Caki2 (cell line): Measurements from ENCODE around the gene FDPS. TPM values are rescaled to one million over a fixed set of nuclear protein-coding genes. Genes with fewer than 3 reads are reported as not detected.

Experiments used
- DNase-seq: peaks from one replicate; pipeline ENCODE4 v3.0.0-alpha.2; 2015; ENCODE audit warnings: low read depth
- in situ Hi-C: cut with HindIII; loops from 2 replicates; pipeline ENCODE4 v1.10.0; 2016; ENCODE audit warnings: low sequenced_read_pairs, low pct_unique_long_range_greater_than_20kb, mixed read lengths
- total RNA-seq: library from RNA; depleted of rRNA; stranded (reverse); fragments of >200 nt; shearing (Covaris generic); gene quantifications from 2 replicates; pipeline ENCODE4 v1.2.3, GENCODE V29; 2014; ENCODE audit warnings: low replicate concordance; rRNA removed

Gene FDPS
- total RNA-seq, result 239 and 330 TPM in 2 replicates

DNA sequence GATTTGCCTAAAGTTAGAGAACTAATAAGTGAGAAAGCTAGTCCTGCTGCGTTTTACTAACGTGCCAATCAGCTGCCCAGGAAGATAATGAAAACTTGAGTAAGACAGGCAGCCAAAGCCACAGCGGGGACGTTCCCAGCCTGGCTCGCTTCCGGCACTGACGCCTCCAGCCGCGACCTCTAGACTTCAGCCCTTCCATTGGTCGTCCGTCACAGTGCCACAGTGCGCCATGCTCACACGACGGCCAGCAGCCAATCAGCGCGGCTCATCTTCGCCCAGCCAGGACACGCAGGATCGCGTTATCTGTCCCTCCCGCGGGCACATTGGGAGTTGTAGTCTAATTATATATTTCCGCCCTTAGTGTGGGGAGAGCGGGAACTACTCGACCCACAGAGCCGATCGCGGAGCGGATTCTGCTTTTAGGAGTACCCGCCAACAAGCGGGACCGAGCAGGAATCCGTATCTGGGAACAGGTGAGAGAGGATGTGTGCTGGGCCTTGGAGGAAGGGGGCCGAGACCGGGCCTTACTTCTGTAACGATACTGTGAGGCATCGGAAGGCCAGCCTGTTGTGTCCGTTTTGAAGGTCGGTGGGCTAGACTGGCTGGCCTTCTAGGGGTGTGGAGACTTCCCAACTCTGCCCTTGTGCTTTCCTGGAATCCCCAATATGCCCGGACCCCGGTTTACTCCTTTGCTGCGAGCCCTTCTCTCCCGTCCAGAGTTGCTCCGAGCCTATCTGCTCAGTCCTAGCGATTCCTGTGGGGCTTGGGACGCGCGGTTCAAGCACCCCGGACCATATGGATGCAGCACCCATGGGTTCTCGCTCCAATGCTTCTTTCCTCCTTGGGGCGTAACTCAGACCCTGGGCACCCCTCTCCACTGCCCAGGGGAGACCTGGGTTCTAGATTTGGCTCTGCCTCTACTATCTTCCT lies at the start of gene FDPS:
Gene FDPS (plus strand): TSS at position 374 of the 930 bp plus-strand sequence. CDS start 924 bp downstream, outside the sequence.
- DNase-seq, result peak; percentile 99
- in situ Hi-C loops, result no loop called here

DNA sequence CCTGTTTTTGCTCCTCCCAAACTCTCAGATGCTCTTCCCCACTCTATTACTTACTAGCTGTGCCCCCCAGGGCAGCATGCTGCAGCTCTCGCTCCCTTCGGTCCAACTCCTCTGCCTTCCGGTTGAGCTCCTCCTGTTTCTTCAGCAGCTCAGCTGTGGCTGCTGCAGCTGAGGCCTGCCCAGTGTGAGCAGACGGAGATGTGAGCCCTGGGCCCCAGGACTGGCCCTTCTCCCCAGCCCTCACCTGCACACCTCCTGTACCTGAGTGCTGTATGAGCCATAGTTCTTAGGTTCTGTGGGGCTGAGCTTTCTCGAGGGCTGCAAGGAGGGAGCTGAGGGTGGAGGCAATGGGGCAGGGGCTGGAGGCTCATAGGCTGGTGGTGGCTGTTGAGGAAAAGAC lies 48.4 kb upstream of the FDPS start:
- in situ Hi-C loops, result no loop called here
- no peak for DNase-seq

DNA sequence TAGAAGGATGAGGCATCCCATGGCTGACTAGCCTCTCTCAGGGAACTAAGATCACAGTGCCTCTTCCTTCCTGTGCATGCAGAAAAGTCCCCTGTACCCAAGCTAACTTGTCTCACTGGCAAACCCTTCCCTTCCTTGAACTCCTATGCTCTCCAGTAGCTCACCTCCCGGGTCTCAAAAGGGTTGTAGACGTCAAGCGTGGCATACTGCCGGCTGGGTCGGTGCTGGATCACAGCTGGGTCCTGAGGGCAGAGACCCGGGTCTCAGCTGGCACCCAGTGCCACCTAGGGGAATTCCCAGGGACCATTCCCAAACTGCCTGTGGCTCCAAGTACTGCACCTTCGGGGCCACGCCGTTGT lies 47.2 kb upstream of the FDPS start:
- no peak for DNase-seq

DNA sequence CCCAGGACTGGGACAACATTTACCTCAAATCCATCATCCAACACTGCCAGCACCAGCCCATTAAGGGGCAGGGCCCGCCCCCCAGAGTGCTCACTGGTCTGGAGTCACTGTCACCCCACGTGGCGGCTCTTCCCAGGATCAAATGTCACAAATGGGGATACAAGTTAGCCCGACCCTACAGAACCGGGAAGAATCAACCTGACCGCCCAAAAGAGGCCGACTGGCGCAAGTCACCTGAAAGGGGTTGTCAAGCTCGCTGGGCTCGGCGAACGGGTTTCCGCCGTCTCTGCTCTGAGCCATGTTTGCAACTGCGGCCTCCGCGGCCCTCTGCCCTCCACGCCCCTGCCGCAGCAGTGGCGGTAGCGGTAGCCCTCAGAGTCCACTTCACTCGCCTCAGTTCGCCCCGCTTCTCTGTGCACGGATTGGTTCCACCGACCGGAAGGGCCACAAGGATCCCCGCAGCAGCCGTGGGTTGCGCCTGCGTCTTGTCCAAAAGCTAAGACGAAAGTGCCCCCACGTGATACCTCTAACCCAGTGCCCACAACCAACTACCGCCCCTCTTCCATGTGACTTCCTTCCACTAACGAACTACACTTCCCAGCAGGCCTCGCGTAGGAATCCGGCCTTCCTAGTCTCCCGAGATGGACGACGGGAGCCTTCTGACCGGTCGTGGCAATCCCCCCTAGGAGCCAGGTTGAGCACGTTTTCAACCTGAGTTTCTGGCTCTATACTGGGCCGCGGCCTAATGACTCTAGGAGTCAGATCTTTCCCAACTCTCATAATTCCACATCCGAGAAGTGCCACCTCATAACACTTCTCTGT lies 46.6 kb upstream of the FDPS start, which contains the start of gene SCAMP3:
Gene SCAMP3 (minus strand): TSS at position 509 of the 822 bp plus-strand sequence. CDS start 209 bp downstream, at position 300.
- in situ Hi-C loops, result no loop called here
- peak; percentile 96 for DNase-seq

More for the DNA sequence above, 47.2 kb upstream of the FDPS start:
- in situ Hi-C loops, result no loop called here

DNA sequence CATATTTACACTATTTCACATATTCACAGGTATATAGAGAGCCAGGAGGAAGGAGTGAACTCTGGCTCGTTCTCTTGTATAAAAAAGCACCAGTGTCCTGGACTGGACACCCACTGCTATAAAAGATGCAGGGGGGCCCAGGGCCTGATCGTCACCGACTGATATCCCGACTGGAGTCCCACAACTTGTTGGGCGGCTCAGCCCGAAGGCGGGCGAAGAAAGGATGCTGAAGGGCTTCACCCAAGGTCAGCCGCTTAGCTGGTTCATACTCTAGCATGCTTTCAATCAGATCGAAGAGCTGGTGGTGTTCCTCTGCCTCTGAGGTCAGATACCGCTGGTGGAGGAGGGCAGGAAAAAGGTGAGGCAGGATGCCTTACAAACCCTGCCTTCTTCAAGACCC lies 45.6 kb upstream of the FDPS start:
- no peak for DNase-seq
- in situ Hi-C loops, result no loop called here

DNA sequence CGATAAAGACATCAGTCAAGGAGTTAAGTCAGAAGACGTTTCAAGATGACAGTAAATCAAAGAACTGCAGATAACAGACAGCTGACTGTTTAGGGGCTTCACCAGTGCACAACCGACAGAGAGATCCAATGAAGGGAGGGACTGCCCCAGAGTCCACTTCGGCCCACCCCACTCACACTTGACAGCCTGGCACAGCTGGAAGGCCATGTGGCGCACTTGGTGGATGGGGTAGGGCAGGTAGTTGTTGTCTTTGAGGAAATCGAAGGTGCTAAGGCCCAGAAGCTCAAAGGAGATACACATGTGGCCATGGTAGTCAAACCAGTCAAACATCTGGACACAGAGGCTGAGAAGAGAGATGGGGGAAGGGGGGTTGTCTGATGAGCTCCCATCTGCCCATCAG lies 42.1 kb upstream of the FDPS start:
- in situ Hi-C loops, result no loop called here
- DNase-seq, result no peak

- in situ Hi-C loops, result no loop called here
- DNase-seq, result no peak
Measured at GRCh38 chr1:155267373-155267772, 41.3 kb upstream of the FDPS start.

DNA sequence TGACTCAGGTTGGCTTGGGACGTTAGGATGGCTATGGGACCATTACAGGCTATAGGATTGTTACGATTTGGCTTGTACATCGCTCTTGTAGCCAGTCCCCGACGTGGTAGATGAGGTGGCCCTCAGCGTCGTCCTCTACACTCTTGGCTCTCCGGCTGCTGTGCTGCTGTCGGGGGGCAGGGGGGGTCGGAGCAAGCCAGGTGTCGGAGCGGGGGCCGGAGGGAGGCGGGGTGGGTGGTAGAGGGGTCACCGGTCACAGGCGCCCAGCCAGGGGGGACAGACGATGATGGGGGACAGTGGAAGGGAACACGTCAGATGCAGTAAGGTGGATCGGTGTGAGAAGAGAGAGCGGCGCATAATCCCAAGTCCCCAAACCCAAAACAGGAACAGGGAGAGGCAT lies 40.0 kb upstream of the FDPS start:
- DNase-seq, result no peak
- in situ Hi-C loops, result no loop called here

- in situ Hi-C loops, result no loop called here
- DNase-seq, result no peak
Measured at GRCh38 chr1:155269381-155269780, 39.3 kb upstream of the FDPS start.

DNA sequence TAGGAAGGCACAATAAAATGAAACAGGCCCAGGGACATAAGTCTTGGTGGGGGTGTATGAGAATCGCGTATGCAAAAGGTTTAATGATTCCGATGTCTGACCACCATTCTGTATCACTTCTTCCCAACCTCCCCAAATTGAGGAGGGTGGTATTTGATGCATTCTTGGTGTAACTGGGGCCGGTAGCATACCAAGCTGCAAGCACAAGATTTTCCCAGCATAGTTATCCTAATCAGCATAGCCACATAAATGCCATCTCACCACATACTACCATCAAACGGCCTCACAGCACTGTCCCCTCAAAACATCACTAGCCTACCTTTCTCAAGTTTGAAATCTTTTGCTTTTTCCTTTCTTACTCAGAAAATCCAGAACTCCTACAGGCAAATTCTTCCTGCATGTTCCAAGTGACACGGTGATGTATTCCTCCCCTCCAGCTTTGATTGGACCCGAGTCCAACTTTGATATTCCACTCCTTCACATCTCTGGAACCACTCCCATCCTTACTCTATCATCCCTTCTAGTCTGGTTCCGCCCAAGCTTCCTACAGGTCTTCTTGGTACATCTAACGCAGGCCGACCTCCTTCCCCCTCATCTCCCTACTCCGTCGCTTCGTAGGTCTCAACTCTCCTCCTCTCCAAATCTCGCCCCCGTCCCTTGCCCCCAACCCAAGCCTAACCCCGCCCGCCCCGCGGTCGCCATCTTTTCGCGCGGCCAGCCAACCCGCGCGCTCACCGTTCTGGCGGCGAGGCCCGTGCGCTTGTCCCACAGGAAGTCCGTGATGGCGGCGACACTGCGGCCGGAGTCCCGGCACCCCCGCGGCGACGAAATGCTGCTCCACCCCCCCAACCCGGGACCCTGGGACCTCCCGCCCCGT lies 36.0 kb upstream of the FDPS start:
- in situ Hi-C loops, result no loop called here
- DNase-seq, result peak; percentile 57

GRCh38 chr1:155273343-155274245 lies 35.1 kb upstream of the FDPS start, which contains the start of gene CLK2:
Gene CLK2, minus strand, starts transcription at chr1:155273504. Its CDS starts 2,527 bp downstream, at chr1:155270977.
- in situ Hi-C loops, result no loop called here
- DNase-seq, result peak; percentile 93

DNA sequence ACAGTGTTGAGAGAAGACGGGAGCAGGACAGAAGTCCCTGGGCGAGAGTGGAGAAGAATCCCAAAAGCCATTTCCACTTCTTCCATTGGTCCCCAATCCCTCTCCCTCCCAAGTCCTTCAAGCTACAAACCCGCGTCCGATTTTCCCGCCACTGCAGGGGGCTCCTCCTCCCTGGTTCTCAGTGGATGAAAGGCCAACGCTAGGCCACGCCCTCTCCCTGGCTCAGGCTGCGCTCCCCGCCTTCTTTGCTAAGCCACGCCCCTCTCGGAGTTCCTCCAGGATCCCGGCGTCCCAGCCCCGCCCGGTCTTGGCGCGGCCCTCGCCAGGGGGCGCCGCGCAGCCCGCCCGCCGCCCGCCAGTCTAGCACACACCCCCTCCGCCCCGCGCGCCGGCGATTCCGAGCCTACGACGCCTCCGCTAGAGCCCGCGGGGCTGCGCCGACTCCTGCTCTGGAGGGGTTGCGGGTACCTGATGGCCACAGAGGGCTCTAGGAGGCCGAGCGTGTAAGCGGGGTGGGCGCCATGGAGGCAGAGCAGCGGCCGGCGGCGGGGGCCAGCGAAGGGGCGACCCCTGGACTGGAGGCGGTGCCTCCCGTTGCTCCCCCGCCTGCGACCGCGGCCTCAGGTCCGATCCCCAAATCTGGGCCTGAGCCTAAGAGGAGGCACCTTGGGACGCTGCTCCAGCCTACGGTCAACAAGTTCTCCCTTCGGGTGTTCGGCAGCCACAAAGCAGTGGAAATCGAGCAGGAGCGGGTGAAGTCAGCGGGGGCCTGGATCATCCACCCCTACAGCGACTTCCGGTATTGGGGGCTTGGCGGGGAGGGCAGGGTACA lies 31.4 kb upstream of the FDPS start, which contains the start of gene HCN3:
Gene HCN3 (plus strand): TSS at position 394 of the 832 bp plus-strand sequence. CDS start 128 bp downstream, at position 522.
- in situ Hi-C loops, result no loop called here
- DNase-seq, result peak; percentile 94

- in situ Hi-C loops, result no loop called here
- DNase-seq, result peak; percentile 65
Measured at GRCh38 chr1:155277902-155278688, 30.6 kb upstream of the FDPS start.

DNA sequence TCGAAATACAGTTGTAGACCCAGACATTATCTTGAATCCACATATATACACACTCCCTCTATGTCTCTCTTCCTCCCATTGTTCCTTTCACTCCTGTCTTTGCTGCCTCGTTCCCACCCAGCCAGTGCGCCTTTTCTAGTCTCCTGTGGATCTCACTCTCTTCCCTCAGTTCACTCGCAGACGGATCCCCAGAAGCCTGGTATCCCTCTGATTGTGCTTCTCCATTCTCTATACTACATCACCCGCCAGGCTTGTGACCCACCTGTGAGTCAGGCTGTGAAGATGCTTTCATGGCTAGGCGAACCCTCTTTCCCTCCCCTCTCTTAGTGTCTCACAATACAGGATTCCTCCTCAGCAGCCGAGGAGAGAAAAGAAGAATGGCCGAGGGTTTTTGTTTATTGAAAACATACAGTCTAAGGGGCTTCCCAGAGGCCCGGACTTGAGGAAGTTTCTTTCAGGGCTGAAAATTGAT lies 29.9 kb upstream of the FDPS start:
- DNase-seq, result no peak
- in situ Hi-C loops, result no loop called here

DNA sequence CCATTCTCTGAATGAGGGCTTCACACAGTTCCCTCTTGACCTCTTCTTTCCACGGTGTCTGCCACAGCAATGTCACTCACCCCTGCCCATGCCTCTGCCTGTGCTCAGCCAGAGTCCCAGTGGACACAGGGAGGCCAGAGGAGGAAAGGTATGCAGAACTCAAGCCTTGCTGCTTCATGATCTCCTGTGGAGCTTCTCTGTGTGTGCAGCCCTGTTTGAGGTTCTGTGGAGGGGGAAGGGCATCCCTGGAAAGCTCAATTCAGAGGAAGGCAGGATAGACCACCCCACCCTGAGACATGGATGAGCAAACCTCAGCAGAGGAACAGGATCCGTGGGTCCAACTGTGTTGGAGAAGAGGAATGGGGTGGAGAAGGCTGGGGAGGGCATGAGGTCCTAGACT lies 29.4 kb upstream of the FDPS start:
- no peak for DNase-seq
- in situ Hi-C loops, result no loop called here
